GM13976 (cell line): ENCODE results near the gene D2HGDH.
"Not testable (repeated sequence)": the region's sequence is repeated elsewhere in the genome, so short reads cannot be mapped to it uniquely, and the experiment has no call there.

ENCODE experiments used
- DNase-seq: peaks from one replicate; pipeline ENCODE4 v3.0.0; 2012; ENCODE audit warnings: low spot score
- CTCF ChIP-seq: IDR thresholded peaks from 2 replicates; pipeline ENCODE4 v1.5.1; 2012; ENCODE audit warnings: borderline replicate concordance, mild to moderate bottlenecking; ENCODE audit not compliant: insufficient read depth; ENCODE audit errors: extremely low read depth, missing control alignments, control extremely low read depth
- in situ Hi-C: fragments of 300-500 bp; cut with MboI; formaldehyde crosslinking; loops from one replicate; pipeline ENCODE4 v1.12.0; 2022; ENCODE audit warnings: low sequenced_read_pairs, mixed read lengths, inconsistent platforms; ENCODE audit not compliant: unreplicated experiment

The D2HGDH gene

DNA sequence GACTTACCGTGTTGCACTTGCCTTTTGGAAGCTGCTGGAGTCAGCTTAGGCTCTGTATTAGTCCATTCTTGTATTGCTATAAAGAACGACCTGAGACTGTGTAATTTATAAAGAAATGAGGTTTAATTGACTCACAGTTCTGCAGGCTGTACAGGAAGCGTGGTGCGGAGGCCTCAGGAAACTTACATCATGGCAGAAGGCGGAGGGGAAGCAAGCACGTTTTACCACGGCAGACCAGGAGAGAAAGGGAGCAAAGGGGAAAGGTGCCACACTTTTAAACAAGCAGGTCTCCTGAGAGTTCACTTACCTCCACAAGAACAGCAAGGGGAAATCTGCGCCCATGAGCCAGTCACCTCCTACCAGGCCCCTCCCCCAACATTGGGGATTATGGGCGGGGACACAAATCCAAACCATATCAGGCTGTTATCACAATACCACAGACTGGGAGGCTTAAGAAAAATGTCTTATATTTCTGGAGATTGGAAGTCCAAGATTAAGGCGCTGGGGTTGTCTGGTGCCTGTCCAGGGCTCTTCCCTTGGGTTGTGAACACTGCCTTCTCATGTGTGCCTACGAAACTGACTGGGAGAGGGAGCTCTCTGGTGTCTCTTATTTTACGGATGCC is 3.6 kb upstream of the D2HGDH start:
- in situ Hi-C loops: loop anchor here (10.0 kb wide), 1 partner anchor 144 kb away; no protein-coding TSS in a partner anchor
- TF ChIP-seq CTCF: no peak
- no peak for DNase-seq

- DNase-seq: not testable (repeated sequence)
- in situ Hi-C loops: loop anchor here (10.0 kb wide), 1 partner anchor 142 kb away; no protein-coding TSS in a partner anchor
- peak; percentile 56 for TF ChIP-seq CTCF
Observed at GRCh38 chr2:241732513-241733186, 1.8 kb upstream of the D2HGDH start.

DNA sequence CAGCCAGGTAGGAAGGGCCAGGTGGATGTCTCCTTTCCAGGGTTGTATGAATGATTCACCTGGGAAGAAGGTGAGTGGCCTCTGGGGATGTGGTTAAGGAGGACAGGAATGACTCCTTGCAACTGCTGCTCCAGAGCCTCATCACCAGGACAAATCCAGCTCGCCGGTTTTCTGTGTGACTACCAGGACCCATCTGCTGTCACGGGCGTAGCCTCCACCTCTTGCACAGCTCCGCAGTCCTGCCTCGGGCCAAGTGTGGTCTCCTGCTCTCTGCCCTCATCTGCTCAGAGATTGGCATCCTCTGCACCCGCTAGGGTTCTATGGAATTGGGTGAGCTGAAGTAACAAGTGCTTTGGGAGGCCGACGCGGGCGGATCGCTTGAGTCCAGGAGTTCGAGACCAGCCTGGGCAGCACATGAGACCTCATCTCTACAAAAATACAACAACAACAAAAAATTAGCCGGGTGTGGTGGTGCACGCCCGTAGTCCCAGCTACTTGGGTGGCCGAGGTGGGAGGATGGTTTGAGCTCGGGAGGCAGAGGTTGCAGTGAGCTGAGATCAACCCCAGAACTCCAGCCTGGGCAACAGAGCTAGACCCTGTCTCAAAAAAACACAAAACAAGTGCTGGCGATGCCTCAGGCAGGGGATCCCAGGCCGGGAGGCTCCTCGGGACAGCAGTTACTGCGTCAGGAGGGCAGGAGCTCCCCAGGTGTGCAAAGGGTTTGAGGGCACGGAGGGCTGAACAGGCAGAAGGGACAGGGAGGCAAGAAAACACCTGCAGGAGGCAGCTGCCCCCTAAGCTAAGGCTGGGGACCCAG is 831 bp upstream of the D2HGDH start:
- TF ChIP-seq CTCF: no peak

DNA sequence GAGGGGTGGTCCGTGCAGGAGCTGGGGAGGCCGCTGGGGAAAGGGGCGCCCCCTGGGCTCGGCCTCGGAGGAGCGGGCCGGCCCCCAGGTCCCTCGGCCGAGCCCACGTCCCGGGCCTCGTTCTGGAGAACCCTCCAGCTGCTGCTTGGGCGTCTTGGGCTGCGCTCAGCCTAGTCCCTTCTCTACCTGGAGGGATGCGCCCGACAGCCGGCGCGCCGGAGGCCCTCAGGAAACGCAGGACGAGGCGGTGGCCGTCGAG is 293 bp upstream of the D2HGDH start:
- no peak for DNase-seq
- in situ Hi-C loops: loop anchor here (10.0 kb wide), 1 partner anchor 141 kb away; no protein-coding TSS in a partner anchor
- TF ChIP-seq CTCF: no peak

More for the DNA sequence above, 831 bp upstream of the D2HGDH start:
- in situ Hi-C loops: loop anchor here (10.0 kb wide), 1 partner anchor 141 kb away; no protein-coding TSS in a partner anchor
- no peak for DNase-seq

GRCh38 chr2:241736111-241736510 is 1.7 kb downstream of the D2HGDH start:
- no peak for TF ChIP-seq CTCF
- no peak for DNase-seq
- in situ Hi-C loops: loop anchor here (10.0 kb wide), 1 partner anchor 139 kb away; no protein-coding TSS in a partner anchor

GRCh38 chr2:241738040-241738686 is 3.7 kb downstream of the D2HGDH start:
- in situ Hi-C loops: loop anchor here (10.0 kb wide), 1 partner anchor 137 kb away; no protein-coding TSS in a partner anchor

More at GRCh38 chr2:241738040-241738686, 3.7 kb downstream of the D2HGDH start:
- no peak for DNase-seq
- TF ChIP-seq CTCF: no peak
